NCI-H2081 treated with DMSO at 0.1 percent for 48 hours (cell line): ENCODE results near the gene PAX7.

Source experiments
- DNase-seq: peaks from one replicate; lab custom pipeline; 2025; lab: John Stamatoyannopoulos, UW

PAX7 gene

DNA sequence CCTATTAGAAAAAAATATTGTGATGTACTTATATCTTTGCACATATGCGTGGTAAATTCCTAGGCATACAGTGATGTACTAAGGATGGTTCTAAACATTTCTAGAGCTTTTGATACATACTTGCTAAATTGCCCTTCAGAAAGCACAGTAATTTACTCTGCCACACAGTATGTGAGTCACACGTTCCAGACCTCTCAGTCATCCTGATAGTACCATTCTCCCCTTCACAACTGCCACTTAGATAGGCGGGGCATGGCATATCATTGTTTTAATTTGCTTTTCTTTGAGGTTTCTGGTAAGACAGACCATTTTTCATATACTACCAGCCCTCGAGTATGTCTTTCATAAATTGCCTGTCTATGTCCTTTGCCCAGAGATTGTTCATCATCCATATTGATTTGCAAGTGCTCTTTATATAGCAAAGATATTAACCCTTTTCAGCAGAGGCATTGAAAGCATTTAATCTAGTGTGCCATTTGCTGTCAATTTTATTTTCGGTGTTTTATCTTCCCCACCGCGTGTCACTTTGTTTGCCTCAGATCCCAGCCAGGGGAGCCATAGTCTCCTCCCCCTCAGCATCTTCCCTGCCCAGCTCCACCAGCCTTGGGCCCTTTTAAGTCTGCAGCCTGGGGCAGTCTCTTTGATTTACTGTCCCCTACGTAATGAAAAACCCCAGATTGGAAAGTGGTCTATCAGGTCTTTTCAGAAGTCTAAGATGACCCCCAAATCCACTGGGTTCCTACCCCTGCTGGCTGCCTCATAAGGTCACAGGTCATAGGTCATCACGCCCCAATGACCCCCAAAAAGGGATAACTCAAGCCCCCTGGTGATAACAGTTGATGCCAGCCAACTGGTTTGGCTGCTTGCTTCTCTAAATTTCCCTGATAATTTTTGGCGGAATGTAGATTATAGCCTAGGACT lies 11.8 kb upstream of the PAX7 start:
- DNase-seq: no peak

DNA sequence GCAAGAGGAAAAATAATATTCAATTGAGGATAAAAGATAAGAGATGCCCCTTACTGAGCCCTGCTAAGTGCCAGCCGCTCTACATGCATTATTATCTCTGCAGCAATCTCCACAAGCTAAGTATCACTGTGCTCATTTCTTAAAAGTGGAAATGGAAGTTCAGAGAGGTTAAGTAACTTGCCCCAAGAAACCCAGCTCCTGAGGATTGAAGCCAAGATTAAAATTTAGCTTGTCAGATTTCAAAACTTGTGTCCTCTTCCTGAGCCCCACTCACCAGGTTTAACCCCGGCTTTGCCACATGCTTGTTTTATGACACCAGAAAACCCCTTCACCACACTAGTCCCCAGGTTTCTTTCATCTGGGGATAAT lies 11.2 kb upstream of the PAX7 start:
- DNase-seq: no peak

DNA sequence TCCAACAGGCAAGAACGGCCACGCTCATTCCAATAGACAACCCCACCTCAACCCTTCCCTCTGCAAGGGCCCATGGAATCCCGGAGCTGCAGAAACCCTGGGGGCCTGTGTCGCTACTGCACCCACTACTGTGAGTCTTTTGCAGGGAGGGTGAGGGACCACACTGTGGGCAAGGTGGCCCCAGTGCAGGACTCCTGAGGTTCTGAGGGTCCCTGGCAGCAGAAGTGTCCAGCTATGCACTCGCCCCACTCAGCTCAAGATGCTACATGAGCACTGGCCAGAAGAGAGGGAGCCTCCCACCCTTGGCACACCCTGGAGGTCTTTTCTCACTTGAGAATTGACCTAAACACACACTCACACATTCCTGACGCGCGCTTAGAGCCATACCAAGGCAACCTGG lies 2.1 kb upstream of the PAX7 start:
- DNase-seq: no peak

DNA sequence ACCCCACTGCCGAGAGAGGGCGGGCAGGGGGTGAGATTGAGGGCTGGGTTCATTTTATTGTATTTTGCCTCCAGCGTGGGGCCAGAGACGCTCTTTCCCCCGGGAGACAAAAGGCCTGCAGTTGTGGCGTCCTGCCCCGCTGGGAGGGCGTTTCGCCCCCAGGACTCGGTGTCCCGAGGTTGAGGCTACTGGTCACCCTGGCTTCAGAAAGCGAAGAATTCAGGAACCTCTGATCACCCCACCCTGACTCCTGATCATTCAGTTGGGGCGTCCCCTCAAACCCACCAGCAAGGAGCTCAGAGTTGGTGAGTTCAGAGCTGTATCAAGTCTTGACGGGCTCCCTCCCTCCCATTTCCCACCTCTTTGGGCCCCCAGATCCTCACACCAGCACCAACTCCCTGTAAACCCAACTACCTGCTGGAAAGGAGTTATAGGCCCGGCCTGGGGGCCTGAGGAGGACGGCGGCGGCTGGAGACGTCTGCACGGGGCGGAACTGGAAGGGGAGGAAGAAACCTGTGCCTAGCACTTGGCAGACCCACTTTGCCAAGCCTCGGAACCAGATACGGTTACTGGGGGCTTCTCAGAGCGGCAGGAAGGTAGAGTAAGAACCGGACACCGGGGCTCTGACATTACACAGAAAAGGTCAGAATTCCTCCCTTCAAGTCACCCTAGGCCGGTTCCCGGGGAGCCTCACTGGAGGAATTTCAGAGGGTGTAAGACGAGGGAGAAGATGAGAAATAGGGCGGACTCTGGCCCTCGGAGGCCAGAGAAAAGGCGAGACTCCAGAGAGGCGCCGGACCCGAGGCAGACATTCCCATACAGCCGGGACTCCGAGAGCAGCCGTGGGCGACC lies 761 bp upstream of the PAX7 start:
- no peak for DNase-seq

DNA sequence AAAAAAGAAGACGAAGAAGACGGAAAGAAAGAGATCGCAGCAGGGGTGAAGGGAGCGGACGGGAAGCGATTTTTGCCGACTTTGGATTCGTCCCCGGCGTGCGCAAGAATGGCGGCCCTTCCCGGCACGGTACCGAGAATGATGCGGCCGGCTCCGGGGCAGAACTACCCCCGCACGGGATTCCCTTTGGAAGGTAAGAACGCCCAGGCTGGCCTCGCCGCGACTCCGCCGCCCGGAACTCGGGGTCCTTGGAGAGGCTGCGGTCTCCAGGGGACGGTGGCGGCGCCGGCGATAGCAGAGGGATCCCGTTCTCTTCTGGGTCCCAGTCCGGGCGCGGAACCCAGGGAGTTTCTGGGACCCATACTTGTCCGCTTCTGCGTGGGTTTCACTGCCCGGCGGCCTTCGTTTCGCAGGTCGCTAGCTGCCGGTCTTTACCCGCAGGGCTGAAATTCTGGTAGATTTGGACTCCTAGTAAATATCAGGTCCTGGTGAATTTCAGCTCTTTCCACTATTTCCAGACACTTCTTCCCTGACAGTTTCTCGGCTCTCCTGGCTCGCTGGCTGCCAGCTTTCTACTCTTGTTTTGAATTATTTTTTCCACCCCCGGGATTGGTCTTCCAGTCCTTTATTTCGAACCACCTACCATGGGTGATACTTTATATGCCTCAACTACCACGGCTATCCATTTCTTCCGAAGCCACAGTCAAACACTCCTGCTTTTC lies 1.0 kb downstream of the PAX7 start:
- no peak for DNase-seq

DNA sequence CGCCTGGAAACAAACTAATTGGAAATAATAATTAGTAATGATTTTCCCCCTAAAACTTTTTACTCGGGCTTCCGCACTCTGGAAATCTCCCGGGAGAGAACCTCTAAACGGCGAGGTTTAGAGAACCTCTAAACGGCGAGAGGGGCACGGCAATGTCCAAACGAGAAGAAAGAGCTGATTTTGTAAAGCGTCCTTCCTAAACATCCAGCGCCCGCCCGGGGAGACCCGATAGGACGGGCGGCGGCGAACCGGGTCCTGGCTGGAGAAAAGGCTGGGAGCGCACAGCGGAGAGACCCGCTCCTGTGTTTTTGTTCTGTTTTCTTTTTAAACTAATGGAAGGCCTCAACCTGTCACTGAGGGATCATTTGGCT lies 1.6 kb downstream of the PAX7 start:
- DNase-seq: no peak

DNA sequence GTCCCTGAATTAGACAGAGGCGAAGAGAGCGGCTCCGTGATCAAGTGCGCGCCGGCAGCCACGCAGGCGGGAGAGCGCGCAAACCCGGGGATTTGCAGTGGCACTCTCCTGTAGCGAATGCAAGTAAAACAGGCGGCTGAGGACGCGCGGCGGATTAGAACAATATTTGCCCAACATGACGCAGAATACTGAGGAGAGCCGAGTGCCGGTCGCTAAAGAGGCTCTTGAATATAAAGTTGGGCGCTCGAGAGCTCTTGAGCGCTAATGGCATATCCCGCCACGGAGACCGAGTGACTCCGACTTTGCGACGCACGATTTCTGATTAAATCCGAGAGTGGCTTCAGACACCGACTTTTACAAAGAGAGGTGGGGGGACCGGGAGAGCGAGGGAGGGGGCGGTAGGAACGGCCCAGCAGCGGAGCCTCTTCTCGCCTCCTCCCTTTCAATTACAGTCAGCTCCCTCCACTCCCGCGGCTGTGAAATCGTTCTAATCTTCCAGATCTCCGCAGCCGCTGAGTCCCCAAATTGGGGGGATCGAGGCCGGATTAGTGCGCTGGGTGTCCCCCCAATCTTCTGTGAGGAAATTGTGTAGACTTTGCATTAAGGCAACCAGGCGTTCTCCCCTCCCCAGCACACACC lies 2.3 kb downstream of the PAX7 start:
- DNase-seq: no peak

DNA sequence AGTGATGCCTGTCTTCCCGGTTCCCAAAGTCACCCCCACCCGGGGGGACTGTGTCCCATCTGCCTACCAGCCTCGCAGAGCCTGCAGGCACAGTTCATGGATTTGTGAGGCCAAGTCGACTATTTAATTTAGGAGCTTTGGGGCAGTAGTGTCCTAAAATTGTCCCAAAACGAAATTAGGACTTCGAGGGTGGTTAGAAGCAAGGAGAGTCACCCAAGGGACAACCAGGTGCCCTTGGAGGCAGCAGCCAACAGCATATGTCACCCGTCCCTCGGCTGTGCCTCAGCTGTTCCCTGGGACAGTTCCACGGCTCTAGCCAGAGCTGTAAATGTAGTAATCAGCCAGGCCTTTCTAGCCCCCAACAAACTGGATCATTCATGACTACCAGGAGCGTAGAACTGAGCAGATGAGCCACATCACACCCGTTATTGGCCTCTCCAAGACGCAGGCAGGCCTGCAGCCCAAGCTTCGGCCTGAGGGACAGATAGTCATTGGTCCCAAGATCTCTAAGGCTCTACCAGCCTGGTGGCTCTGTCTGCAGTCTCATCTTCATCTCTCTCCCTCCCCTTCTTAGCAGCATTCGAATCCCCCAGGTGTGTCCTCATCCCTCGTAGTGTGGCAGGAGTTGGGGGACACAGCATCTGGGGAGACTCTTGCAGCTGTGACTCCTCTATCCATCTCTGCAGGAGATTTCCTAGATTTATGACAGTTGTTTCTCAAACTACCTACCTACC lies 2.9 kb downstream of the PAX7 start:
- DNase-seq: no peak

DNA sequence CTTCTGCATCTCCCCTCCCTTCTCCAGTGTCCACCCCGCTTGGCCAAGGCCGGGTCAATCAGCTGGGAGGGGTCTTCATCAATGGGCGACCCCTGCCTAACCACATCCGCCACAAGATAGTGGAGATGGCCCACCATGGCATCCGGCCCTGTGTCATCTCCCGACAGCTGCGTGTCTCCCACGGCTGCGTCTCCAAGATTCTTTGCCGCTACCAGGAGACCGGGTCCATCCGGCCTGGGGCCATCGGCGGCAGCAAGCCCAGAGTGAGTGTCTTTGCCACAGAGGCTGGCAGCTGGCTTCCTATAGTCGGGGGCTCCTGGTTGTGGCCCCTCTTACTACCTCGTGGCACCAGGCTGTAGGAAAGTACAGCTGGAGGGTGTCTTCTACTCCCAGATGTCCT lies 3.6 kb downstream of the PAX7 start:
- DNase-seq: no peak

DNA sequence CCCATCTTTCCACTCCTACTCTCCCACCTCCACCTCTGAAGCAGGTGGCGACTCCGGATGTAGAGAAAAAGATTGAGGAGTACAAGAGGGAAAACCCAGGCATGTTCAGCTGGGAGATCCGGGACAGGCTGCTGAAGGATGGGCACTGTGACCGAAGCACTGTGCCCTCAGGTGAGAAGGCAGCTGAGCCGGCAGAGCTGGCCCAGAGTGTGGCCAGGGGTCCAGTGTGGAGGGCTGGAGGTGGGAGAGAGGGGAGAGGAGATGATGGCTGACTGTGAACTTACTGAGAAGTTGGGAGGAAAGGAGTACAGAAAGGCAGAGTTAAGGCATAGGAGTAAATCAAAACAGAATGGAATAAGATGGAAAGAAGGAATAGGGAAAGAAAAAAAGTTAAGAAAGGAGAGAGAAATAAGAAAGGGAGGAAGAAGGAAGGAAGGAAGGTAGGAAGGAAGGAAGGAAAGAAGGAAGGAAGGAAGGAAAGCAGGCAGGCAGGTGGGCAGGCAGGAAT lies 4.5 kb downstream of the PAX7 start:
- DNase-seq: no peak

DNA sequence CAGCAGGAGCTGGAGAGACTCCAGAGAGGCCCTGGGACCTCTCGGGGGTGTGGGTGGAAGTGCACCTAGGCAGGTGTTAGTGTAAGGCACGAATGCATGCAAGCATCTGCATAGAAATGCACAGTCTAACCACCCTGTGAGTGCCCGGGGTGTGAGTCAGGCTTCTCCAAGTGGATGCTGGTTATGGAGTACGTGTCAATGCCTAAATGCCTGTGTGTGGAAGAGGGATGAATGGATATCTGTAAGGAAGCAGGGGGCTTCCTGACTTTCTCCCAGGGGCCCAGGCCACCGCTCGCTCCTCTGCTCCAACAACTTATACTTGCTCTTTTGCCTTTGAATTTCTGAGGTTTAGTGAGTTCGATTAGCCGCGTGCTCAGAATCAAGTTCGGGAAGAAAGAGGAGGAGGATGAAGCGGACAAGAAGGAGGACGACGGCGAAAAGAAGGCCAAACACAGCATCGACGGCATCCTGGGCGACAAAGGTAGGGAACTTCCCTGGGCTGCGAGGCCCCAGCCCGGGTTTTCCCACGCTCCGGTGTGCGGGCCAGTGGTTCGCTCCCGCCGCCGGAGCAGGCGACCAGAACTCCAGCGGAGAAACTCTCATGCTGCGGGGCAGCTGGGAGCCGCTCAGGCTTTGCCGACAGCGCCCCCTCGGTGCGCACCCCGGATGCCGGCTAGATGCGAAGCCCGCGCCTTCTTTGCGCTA lies 5.4 kb downstream of the PAX7 start:
- DNase-seq: no peak

DNA sequence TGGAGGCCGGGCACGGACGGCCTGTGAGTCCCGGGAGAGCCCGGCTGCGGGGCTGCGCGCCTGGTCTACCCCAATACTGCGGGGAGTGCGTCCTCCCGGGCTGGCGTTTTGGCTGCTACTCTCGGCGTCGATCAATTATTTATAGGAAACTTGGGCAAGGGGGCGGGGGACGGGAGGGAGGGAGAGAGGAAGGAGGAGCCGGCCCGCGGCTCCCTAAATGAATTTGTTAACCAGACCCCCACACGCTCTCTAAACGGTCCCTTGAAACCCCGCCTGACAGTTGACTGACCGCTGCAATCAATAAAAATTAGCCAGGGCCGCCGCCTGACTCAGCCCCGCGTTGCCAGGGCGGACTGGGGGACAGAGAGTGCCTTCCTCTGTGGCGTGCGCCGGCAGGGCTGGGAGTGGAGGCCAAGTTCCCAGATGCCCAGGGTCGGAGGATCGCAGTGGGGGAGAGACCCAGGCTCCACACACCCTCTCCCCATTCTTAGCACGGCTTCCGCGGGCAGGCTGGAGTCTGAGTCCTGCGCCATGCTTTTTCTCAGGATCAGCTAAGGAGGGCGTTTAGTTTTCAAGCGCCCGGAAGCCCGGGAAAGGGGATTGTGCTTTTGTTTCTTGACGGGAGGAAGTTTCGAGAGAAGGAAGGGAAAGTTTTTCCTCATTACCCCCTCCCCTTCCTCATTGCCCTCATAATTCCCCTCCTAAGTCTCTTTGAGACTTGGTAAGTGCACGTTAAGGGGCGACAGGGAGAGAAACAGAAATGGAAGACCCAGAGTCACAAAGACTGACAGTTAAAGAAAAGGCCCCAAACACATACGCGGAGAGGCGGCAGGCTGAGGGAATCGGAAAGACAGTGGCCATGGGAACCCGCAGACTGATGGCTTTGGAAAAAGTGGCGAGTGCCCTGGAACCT lies 6.2 kb downstream of the PAX7 start:
- DNase-seq: no peak

DNA sequence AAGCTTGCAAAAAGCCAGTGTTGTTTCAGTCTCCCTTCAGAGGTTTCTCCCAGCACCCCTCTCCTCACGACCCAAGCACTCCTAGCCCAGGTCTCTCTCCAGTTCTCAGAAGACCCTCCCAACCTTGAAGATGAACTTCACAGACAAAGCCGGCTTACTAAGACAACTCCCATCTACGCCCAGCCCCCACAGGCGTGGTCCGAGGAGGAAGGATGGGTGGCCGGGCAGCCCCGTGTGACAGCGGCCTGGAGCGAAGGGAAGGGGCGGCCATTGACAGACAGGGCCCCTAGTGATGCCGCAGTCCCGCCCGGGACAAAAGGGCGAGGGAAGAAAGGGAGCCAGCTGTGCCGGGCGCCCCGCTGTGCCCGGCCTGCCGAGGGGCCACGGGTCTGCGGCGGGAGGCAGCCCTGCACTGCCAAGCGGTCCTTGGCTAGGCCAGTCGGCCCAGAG lies 6.9 kb downstream of the PAX7 start:
- no peak for DNase-seq

DNA sequence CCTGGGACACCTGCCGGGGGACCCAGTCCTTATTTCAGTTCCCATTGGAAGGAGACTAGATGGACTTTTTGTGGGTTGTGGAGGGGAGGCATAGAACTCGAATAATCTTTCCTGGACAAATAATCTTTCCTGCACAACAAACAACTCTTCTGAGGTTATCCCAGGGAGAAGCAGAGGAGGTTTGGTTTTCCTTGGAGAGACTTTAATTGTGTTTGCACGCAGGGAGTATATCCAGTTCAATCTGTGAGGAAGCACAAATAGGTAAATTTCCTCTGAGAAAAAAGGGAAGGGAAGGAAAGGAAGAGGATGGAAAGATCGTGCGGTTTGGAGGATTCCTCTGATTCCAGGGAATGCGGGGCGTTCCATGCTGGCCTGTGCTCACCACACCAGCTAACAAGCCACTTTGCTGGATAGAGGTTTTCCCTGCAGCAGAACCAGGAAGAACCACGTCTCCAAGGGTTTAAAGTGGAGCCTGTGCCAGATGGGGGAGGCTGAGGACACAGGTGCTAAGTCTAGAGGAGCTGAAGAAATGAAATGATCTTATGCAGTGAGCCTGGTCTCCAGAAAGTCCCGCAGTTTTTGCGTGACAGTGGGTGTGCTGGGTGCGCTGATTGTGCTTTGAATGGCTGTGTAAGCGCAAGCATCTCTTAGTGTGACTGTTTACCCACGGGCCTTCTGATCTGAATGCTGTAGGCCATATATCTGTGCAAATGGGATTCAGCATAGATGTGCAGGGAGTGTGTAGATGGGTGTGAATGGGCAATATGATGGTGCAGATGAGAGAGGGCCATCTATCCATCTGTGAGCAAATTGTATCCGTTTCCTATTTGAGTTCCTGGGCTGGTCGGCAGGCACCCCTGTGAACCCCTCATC lies 7.6 kb downstream of the PAX7 start:
- no peak for DNase-seq

DNA sequence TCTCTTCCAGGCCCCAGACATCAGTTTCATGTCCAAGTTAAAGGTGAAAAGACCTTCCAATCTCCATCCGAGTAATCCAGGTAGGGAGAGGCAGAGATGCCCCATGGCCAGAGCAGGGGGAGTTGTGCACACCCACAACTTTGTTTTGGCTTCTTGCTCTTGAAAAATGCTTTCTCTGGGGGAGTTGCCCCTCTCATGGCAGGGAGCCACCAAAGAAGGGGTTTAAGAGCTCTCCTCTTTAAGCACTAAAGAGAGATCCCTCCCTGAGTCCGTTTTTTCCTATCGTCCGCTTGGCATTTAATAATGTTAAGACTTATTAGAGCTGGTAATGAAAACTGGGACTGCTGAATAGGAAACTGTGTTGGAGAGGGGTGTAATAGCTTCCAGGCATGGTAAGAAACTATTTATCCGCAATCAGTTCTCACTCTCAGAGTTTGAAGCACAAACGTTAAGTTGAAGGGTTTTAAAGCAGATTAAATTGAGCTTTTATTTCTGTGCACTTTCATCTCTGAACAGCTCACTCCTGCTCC lies 8.3 kb downstream of the PAX7 start:
- DNase-seq: no peak

DNA sequence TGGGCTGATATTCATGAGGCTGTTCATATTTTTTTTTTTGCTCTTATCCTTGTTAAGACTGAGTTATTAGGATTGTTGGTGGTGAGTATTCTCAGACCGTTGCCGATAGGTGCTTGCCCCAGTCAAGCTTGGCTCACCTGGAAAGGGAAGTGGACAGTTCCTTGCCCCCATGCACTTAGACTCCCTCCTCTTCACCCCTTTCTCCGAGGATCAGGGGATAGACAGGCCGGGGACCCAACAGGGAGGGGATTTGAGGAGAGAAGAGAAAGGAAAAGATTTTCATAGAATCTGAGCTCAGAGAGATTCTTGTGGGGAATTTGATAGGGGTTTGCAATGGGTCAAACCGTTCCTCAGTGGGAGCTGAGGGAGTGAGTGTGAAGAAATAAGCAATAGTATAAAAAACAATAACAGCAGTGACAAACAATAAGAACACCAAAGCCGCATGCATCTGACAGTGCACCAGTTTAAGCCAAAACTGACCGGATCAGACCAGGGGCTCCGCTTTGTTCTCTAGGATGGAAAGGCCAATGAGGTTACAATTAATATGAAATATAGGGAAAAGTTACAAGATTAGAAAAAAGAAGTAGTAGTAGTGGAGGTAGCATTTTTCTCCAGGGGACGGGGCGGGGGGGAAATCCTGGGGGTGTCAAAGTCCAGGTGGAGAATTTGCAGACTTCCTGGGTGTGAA lies 8.9 kb downstream of the PAX7 start:
- DNase-seq: no peak

DNA sequence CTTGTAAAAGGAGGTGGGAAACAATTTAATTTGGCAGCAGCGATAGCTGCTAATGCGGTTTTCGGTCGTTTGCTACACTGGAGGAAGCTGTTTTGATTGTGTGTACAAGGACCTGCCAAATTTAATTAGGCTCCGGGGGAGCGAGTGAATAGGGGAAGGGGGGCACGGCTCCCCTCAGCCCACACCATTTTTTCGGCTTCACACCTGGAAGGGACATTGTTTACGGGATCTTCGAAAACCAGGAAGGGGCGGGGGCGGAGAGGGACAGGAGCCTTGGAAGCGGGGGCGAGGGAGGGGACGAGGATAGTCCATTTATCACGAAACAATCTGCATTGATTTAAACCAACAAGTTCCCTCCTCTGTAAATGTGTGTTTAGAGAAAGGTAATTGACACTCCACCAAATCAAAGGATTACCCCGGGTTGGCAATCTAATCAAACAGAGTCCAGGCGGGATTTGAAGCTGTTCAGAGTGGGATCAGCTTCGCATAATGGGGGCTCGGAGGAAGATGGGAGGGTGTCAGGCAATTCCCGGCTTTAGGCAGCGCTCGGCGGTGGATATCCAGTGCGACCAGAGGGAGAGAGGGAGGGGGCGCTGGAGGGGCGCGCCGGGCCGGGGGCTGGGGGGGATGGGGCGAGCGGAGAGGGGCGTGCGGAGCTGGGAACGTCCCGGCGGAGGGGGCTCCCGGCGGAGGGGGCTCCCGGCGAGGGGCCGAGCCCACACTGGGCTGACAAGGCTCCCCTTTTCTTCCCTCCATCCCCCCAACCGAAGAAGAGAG lies 9.8 kb downstream of the PAX7 start:
- no peak for DNase-seq
